Measurements from ENCODE around the gene PIPOX.

DNA sequence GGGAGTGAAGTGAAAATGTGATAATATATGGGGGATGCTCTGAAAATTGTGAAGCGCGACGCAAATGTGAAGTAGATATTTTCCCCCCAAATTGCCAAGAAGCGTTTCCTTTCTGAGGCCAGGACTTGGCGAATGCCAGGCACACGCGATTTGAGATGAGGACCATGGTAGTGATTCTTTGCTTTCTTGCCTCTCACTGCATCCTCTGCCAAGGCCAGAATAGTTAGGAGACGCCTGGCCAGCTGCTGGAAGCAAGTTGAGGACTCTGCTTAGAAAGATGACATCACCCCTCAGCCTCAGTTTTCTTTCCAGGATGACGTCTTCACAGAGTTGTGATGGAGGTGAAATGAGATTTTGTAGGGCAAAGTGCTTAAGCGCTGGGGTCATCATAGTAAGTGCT, 25.9 kb downstream of the PIPOX start:
- TF ChIP-seq, protein P1, sequence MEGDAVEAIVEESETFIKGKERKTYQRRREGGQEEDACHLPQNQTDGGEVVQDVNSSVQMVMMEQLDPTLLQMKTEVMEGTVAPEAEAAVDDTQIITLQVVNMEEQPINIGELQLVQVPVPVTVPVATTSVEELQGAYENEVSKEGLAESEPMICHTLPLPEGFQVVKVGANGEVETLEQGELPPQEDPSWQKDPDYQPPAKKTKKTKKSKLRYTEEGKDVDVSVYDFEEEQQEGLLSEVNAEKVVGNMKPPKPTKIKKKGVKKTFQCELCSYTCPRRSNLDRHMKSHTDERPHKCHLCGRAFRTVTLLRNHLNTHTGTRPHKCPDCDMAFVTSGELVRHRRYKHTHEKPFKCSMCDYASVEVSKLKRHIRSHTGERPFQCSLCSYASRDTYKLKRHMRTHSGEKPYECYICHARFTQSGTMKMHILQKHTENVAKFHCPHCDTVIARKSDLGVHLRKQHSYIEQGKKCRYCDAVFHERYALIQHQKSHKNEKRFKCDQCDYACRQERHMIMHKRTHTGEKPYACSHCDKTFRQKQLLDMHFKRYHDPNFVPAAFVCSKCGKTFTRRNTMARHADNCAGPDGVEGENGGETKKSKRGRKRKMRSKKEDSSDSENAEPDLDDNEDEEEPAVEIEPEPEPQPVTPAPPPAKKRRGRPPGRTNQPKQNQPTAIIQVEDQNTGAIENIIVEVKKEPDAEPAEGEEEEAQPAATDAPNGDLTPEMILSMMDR (IDR thresholded peaks at IDR 0.05; ENCODE audit: extremely low read depth in 1 of 2, insufficient read depth in 1 of 2, low read depth in 1 of 2, low read length in 2 of 2) = no peak
- no peak for TF ChIP-seq POLR2A (IDR thresholded peaks at IDR 0.05; ENCODE audit: low read depth, low read length)
